LoVo (cell line): ENCODE results near the gene TRPC4.
"Not testable (repeated sequence)": the region's sequence is repeated elsewhere in the genome, so short reads cannot be mapped to it uniquely, and the experiment has no call there.

Experiments used
- DNase-seq: peaks from one replicate; pipeline ENCODE4 v3.0.0-alpha.2; 2016; ENCODE audit warnings: low spot score

Gene TRPC4

GRCh38 chr13:37816276-37816675 lies 53.3 kb downstream of the TRPC4 start:
- DNase-seq: no peak

DNA sequence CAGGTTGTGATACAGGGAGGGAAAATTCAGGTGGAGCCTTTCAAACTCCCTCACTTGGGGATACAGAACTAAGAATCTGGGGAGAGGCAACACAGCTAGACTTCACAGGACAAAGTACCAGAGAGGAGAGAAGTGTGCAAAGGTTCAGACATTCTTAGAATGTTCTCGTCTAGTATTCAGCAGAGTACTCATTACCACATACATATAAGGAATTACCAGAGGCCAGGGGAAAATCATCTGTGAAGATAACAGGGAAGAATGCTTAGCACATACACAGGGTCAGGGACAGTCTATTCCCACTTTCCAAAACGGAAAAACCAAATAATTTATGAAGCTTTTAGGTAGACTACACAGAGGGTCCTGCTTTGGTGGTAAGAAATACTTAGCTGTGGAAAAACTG lies 58.1 kb downstream of the TRPC4 start:
- DNase-seq: no peak

- no peak for DNase-seq
These were observed 62.9 kb downstream of the TRPC4 start for GRCh38 chr13:37806666-37807065.

GRCh38 chr13:37797631-37798030 lies 71.9 kb downstream of the TRPC4 start:
- DNase-seq: no peak

- DNase-seq: not testable (repeated sequence)
These were observed 72.8 kb downstream of the TRPC4 start for GRCh38 chr13:37796795-37797194.

DNA sequence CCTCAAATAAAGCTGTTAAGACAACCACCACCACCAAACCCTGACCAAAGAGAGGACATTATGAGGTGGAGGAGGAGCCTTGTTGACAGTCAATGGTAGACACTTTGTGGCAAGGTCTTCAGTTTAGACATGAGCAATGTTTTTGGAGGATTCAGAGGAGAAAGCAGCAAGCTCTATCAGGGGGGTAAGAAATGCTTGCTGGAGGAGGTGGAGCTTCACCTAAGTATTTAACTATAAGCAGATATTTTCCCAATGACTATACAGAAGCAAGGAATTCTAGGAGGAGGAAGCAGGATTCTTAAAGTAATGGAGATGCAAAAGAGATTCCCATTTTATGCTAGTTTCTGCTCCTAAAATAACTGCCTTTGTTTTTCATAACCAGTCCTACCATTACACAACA lies 74.2 kb downstream of the TRPC4 start:
- DNase-seq: no peak

- DNase-seq: no peak
These were observed 77.9 kb downstream of the TRPC4 start for GRCh38 chr13:37791699-37792098.

DNA sequence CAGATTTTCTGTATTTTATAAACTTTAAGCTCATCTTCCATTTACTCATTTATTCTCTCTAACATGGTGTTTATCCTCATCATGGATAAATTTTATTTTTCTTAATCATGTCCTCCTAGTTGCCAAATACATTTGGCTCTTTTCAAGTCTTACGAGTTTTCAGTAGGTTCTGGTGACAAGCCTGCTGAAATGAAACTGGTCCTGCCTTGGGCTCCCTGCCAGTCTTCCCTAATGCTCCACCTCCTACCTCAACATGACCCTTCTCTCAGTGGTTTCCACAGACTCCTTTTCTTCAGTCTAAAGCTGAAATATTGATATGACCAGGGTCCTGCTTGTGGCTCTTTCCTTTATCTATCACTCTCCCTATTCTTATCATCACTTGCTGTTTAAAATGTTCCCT lies 81.2 kb downstream of the TRPC4 start:
- no peak for DNase-seq

DNA sequence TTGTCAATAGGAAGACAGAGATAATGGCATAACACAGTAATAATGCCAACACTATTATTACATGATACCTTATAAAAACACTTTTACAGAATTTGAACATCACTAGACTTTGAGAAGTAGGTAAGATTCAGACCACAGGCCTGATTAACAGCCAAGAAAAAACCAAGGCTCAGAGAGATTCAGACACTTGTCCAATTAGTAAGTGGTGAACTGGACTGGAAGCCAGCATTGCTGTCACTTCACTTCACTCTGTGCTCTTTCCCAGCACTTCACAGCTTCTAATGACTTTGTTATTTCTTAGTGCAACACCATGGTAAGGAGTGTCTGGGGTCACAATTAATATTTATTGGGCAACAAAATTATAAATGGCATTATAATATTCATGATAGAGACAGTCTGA lies 91.9 kb downstream of the TRPC4 start:
- DNase-seq: no peak

DNA sequence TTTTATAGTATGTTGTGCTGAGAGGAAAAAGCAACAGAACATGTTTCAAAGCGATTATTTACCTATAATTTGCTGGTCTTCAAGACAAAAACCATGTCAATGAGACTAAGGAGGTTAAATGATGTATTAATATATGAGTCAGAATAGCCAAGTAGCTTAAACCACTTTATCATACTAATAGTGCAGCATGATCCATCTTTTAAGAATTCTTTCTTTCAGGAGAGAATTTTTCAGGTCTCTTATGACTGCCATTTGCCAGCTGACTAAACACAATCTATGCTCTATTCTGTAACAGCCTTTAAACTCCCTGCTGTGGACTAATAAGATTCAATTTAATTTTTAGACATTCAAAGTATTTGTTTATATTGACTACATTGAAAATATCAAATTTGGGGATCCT lies 93.7 kb downstream of the TRPC4 start:
- no peak for DNase-seq

DNA sequence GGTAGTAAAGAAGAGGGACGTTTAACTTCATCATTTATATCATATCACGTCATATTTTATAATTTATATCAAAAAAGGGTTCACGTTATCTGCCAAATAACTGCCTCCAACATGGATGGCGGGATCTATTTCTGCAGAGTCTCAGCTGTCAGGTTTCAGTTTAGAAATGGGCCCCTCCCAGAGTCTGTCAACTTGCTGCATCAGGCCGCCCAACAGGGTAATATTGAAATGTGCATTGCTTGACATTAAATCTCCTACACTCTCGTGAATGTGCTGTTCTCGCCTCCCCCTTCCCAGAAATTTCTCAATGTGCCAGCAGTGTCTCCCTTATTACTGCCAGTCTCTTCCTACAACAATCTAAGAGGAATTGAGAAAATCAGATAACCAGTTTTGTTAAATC lies 96.9 kb downstream of the TRPC4 start:
- DNase-seq: no peak

GRCh38 chr13:37769545-37769944 lies 100.0 kb downstream of the TRPC4 start:
- DNase-seq: no peak

GRCh38 chr13:37769078-37769477 lies 100.5 kb downstream of the TRPC4 start:
- no peak for DNase-seq

DNA sequence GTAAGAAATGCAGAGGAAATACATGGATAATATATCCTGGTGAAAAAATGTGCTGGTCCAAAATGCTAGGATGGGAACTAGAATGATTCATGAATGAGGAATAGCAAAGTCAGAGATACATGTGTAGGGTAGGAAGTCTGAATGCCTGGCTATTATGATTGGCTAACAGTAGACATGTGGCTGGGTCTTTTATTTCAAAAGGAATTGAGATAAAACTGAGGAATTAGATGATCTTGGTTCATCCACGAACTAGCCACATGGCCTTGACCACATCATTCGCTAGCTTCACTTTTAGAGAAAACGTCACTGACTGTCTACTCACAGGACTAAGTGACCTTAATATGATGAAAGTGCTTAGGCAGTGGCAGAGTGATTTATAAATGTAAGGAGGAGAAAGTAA lies 103.1 kb downstream of the TRPC4 start:
- no peak for DNase-seq

DNA sequence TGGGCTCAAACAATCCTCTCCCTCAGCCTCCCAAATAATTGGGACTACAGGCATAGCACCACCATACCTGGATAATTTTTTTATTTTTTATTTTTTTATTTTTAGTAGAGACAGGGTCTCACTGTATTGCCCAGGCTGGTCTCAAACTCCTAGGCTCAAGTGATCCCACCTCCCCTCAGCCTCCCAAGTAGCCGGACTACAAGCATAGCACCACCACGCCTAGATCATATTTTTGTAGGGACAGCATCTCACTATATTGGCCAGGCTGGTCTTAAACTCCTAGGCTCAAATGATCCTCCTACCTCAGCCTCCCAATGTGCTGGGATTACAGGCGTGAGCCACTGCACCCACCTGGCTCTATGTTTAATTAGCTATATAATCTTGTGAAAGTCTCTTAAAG lies 114.2 kb downstream of the TRPC4 start:
- no peak for DNase-seq

GRCh38 chr13:37753776-37754175 lies 115.8 kb downstream of the TRPC4 start:
- DNase-seq: no peak

GRCh38 chr13:37752146-37752545 lies 117.4 kb downstream of the TRPC4 start:
- no peak for DNase-seq

GRCh38 chr13:37751025-37751424 lies 118.5 kb downstream of the TRPC4 start:
- no peak for DNase-seq

GRCh38 chr13:37748913-37749312 lies 120.7 kb downstream of the TRPC4 start:
- DNase-seq: no peak

DNA sequence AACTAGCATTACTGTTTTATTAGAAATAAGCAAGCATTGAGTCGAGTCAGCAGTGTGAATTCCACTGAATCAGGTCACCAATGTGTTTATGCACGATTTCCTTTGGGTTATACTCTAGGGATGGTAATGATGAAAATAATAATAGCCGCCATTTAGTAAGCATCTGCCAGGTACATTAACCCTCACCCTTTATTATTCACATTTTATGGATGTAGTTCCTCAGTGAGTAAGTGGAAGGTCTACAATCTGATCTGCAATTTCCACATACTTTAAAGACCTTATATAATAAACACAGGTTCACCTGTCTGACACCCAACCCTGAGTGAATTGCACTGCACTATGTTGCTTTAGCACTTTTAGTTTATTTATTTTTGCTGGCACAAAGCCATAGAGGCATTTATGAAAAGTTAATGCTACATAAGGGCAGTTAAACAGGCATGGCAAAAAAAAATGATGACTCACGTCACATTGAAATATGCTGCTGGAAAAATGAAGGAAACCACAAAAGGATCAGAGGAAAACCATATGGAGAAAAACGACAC lies 122.4 kb downstream of the TRPC4 start:
- DNase-seq: peak; percentile 11

GRCh38 chr13:37741536-37741935 lies 128.0 kb downstream of the TRPC4 start:
- DNase-seq: no peak

- DNase-seq: no peak
These were observed 133.5 kb downstream of the TRPC4 start for GRCh38 chr13:37736045-37736444.

DNA sequence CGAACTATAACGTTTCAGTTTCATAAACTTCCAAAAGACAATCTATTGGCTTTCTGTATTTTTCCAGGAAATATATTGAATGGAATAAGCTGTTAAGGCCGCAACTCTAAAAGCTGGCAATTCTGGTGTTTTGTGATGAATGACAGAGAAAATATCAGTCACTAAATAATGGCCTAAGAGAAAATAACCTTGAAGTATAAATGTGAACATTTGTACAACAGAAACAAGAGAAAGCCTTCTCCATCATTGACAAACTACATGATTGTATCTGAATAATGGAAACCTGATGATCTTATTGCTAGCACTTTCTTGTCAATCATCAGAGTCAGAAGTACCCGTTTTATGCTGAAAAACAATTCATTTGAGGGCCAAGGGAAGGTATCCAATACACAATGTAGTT lies 134.3 kb downstream of the TRPC4 start:
- no peak for DNase-seq

- no peak for DNase-seq
These were observed 139.7 kb downstream of the TRPC4 start for GRCh38 chr13:37729876-37730275.
